IMR-90 (cell line): ENCODE results near the gene CHPF2. TPM values are rescaled to one million over a fixed set of nuclear protein-coding genes. Genes with fewer than 3 reads are reported as not detected.

ENCODE experiments used
- ATAC-seq: fragments of 200-7000 bp; cut with Tn5 transposase; 2 replicates; pipeline ENCODE4 v1.9.1; 2020; ENCODE audit warnings: low read depth, mild to moderate bottlenecking, moderate library complexity
- BruUV-seq: library from RNA; stranded (reverse); fragments of 400-500 nt; replicated peaks from 2 replicates; lab custom pipeline; 2021; lab: Mats Ljungman, UMichigan
- CTCF ChIA-PET: fragments of 300-600 bp; formaldehyde crosslinking; extraction: SDS; loops from one replicate; lab custom pipeline; 2021; ENCODE audit warnings: antibody characterized with exemption; lab: Yijun Ruan, JAX
- POLR2A ChIA-PET: fragments of 300-600 bp; sonication (Branson Sonifier 250); formaldehyde crosslinking; loops from one replicate; lab custom pipeline; 2022; ENCODE audit warnings: antibody characterized with exemption; ENCODE audit not compliant: unreplicated experiment; lab: Charles Lee
- DNase-seq: peaks from one replicate; pipeline ENCODE4 v3.0.0; 2013
- H2AFZ ChIP-seq: replicated peaks from 2 replicates; pipeline ENCODE3; 2013; ENCODE audit warnings: low read length, mild to moderate bottlenecking; ENCODE audit not compliant: poor library complexity
- H2AK5ac ChIP-seq: 2 replicates; pipeline ENCODE4 v1.6.1; 2013; ENCODE audit warnings: low read depth, low read length, inconsistent platforms
- H2AK9ac ChIP-seq: replicated peaks from 2 replicates; pipeline ENCODE3; 2013; ENCODE audit warnings: mild to moderate bottlenecking, low read depth, low read length, moderate library complexity; ENCODE audit not compliant: poor library complexity
- H2BK120ac ChIP-seq: 2 replicates; pipeline ENCODE4 v1.6.1; 2013; ENCODE audit warnings: low read depth, low read length, inconsistent platforms
- H2BK15ac ChIP-seq: 3 replicates; pipeline ENCODE4 v1.6.1; 2013; ENCODE audit warnings: low read depth, low read length, inconsistent platforms
- H2BK20ac ChIP-seq: 2 replicates; pipeline ENCODE4 v1.6.1; 2013; ENCODE audit warnings: low read depth, mild to moderate bottlenecking, inconsistent platforms, low read length, moderate library complexity
- H2BK5ac ChIP-seq: 2 replicates; pipeline ENCODE4 v1.6.1; 2013; ENCODE audit warnings: mild to moderate bottlenecking, low read depth, low read length, inconsistent platforms; ENCODE audit not compliant: poor library complexity, severe bottlenecking
- H3K14ac ChIP-seq: replicated peaks from 2 replicates; pipeline ENCODE4 v1.6.1; 2013; ENCODE audit warnings: low read depth, low read length, inconsistent platforms
- H3K18ac ChIP-seq: 2 replicates; pipeline ENCODE4 v1.6.1; 2013; ENCODE audit warnings: low read depth, low read length, control low read depth
- H3K23ac ChIP-seq: 2 replicates; pipeline ENCODE4 v1.6.1; 2013; ENCODE audit warnings: low read depth, low read length, inconsistent platforms
- H3K27ac ChIP-seq: 2 replicates; pipeline ENCODE4 v1.5.1; 2013; ENCODE audit warnings: mild to moderate bottlenecking, control low read depth, low read length; ENCODE audit not compliant: insufficient read depth
- H3K27me3 ChIP-seq: 2 replicates; pipeline ENCODE4 v1.6.1; 2013; ENCODE audit warnings: low read length; ENCODE audit not compliant: control insufficient read depth, insufficient read depth
- H3K36me3 ChIP-seq: 2 replicates; pipeline ENCODE4 v1.6.1; 2013; ENCODE audit warnings: low read length, mixed read lengths; ENCODE audit not compliant: control insufficient read depth, insufficient read depth
- H3K4ac ChIP-seq: 2 replicates; pipeline ENCODE4 v1.6.1; 2013; ENCODE audit warnings: low read depth, low read length, inconsistent platforms
- H3K4me1 ChIP-seq: 2 replicates; pipeline ENCODE4 v1.6.1; 2013; ENCODE audit warnings: low read length, mixed read lengths; ENCODE audit not compliant: control insufficient read depth, insufficient read depth
- H3K4me2 ChIP-seq: 2 replicates; pipeline ENCODE4 v1.6.1; 2013; ENCODE audit warnings: low read depth, mild to moderate bottlenecking, control low read depth, low read length, moderate library complexity
- H3K4me3 ChIP-seq: 2 replicates; pipeline ENCODE4 v1.5.1; 2013; ENCODE audit warnings: low read depth, mild to moderate bottlenecking, control low read depth, low read length, moderate library complexity; ENCODE audit not compliant: insufficient read depth
- H3K56ac ChIP-seq: 2 replicates; pipeline ENCODE4 v1.6.1; 2013; ENCODE audit warnings: low read length, inconsistent platforms; ENCODE audit not compliant: insufficient read depth; ENCODE audit errors: extremely low read depth
- H3K79me1 ChIP-seq, 2 experiments: 2 replicates each; pipeline ENCODE4 v1.6.1; 2013; ENCODE audit warnings: low read length in 2 of 2, inconsistent platforms in 1 of 2, low read depth in 1 of 2
- H3K9ac ChIP-seq: 2 replicates; pipeline ENCODE4 v1.6.1; 2013; ENCODE audit warnings: low read depth, low read length, control low read depth
- H3K9me1 ChIP-seq: 2 replicates; pipeline ENCODE4 v1.6.1; 2013; ENCODE audit warnings: low read length, inconsistent platforms; ENCODE audit not compliant: insufficient read depth
- H3K9me3 ChIP-seq: 2 replicates; pipeline ENCODE4 v1.6.1; 2013; ENCODE audit warnings: low read length; ENCODE audit not compliant: control insufficient read depth, insufficient read depth
- H4K20me1 ChIP-seq: 2 replicates; pipeline ENCODE4 v1.6.1; 2013; ENCODE audit warnings: low read length, inconsistent platforms; ENCODE audit not compliant: insufficient read depth
- H4K5ac ChIP-seq: 2 replicates; pipeline ENCODE4 v1.6.1; 2013; ENCODE audit warnings: mild to moderate bottlenecking, low read depth, low read length, control low read depth
- H4K8ac ChIP-seq, 2 experiments: 2 replicates each; pipeline ENCODE4 v1.6.1; 2013; ENCODE audit warnings: low read depth in 2 of 2, low read length in 2 of 2, control low read depth in 1 of 2, inconsistent platforms in 1 of 2
- H4K91ac ChIP-seq: 2 replicates; pipeline ENCODE4 v1.6.1; 2013; ENCODE audit warnings: low read depth, low read length, inconsistent platforms; ENCODE audit not compliant: insufficient read depth
- BHLHE40 ChIP-seq: fragments of 150-350 bp; IDR thresholded peaks from 2 replicates; pipeline ENCODE4 v1.6.1; 2016; ENCODE audit warnings: mild to moderate bottlenecking, low read depth, low read length
- CEBPB ChIP-seq: IDR thresholded peaks from 2 replicates; pipeline ENCODE4 v1.6.1; 2012; ENCODE audit warnings: low read depth, low read length, improper control_type of control experiment
- CHD1 ChIP-seq: IDR thresholded peaks from 2 replicates; pipeline ENCODE4 v1.6.1; 2012; ENCODE audit warnings: low read depth, low read length, improper control_type of control experiment
- CTCF ChIP-seq: conservative IDR thresholded peaks from 2 replicates; pipeline ENCODE4 v1.5.1; 2012; ENCODE audit warnings: mild to moderate bottlenecking, low read depth, low read length, improper control_type of control experiment
- ELK1 ChIP-seq: fragments of 150-350 bp; IDR thresholded peaks from 2 replicates; pipeline ENCODE4 v1.6.1; 2016; ENCODE audit warnings: low read depth, mild to moderate bottlenecking, low read length, moderate library complexity, borderline replicate concordance
- MAFK ChIP-seq: IDR thresholded peaks from 2 replicates; pipeline ENCODE4 v1.6.1; 2012; ENCODE audit warnings: low read depth, low read length, improper control_type of control experiment
- POLR2A ChIP-seq: IDR thresholded peaks from 2 replicates; pipeline ENCODE4 v1.6.1; 2012; ENCODE audit warnings: mild to moderate bottlenecking, low read depth, low read length
- RAD21 ChIP-seq: IDR thresholded peaks from 2 replicates; pipeline ENCODE4 v1.6.1; 2012; ENCODE audit warnings: low read length, improper control_type of control experiment
- RFX5 ChIP-seq: IDR thresholded peaks from 2 replicates; pipeline ENCODE4 v1.8.0; 2012; ENCODE audit warnings: low read depth, mild to moderate bottlenecking, low read length, moderate library complexity
- USF2 ChIP-seq: fragments of 150-350 bp; IDR thresholded peaks from 2 replicates; pipeline ENCODE4 v1.6.1; 2017; ENCODE audit warnings: mild to moderate bottlenecking, antibody characterized with exemption, low read length, low read depth
- WGBS, 2 experiments: methylation state at CpG; one replicate each; pipeline versions ENCODE4 v1.1.5 to v1.1.7; 2013; ENCODE audit warnings: missing lambda C conversion rate in 2 of 2; ENCODE audit not compliant: insufficient read length in 1 of 2; ENCODE audit errors: extremely low coverage in 2 of 2; 5-methylcytosine and 5-hydroxymethylcytosine counted together
- dilution Hi-C: fragments of 300-500 bp; cut with HindIII; formaldehyde crosslinking; loops from one replicate; pipeline ENCODE4 v1.14.3; 2018; ENCODE audit warnings: low sequenced_read_pairs; ENCODE audit not compliant: unreplicated experiment
- in situ Hi-C: fragments of 300-500 bp; cut with MboI; formaldehyde crosslinking; loops from 3 replicates; pipeline ENCODE4 v1.14.3; 2019; ENCODE audit warnings: low sequenced_read_pairs, inconsistent platforms, mixed read lengths
- intact Hi-C: fragments of 100-400 bp; cut with micrococcal nuclease; formaldehyde crosslinking; loops from 2 replicates; pipeline ENCODE4 v1.10.0; 2022
- polyA plus RNA-seq, 3 experiments: library from polyadenylated mRNA; depleted of rRNA; stranded (reverse); fragments of >200 nt; gene quantifications; 2 replicates each; pipeline ENCODE4 v1.2.3, GENCODE V29; 2012; ENCODE audit warnings: low replicate concordance in 1 of 3
- total RNA-seq: library from RNA; depleted of rRNA; stranded (reverse); fragments of >200 nt; gene quantifications from 2 replicates; pipeline ENCODE4 v1.2.3, GENCODE V29; 2012

CHPF2 gene
- total and polyA plus RNA-seq, 2 of the 4 experiments (the other 2 are of a cell fraction) = 26.2 to 77.0 TPM

- dilution Hi-C loops (no loop called here), intact Hi-C loops (no loop called here), in situ Hi-C loops (no loop called here)
- H4K91ac ChIP-seq = no peak overlapping the region
- H3K4me1 ChIP-seq = peaks cover 9% of the 10 kb centered on the region
- H3K27me3 ChIP-seq = no peaks in the 10 kb centered on the region
- H3K23ac ChIP-seq = no peak overlapping the region
- H3K4me3 ChIP-seq = no peak overlapping the region
- DNase-seq (no peak), ATAC-seq (no peak)
- H2BK120ac ChIP-seq = no peak overlapping the region
- H3K79me1 ChIP-seq = peaks cover 3 to 91% of the 10 kb centered on the region in 2 experiments; a peak in 3 of 4 replicates
- no peak overlapping the region for H3K9ac ChIP-seq
- no peak overlapping the region for H3K14ac ChIP-seq
- no peak overlapping the region for H2BK5ac ChIP-seq
- no peak for TF ChIP-seq RFX5
- no peak for TF ChIP-seq ELK1
- no peak for TF ChIP-seq BHLHE40
- TF ChIP-seq RAD21 = no peak
- no peak for TF ChIP-seq POLR2A
- TF ChIP-seq CTCF = no peak
- no peak for TF ChIP-seq CEBPB
- TF ChIP-seq CHD1 = no peak
- TF ChIP-seq USF2 = no peak
- no peak for TF ChIP-seq MAFK
- 0 out of 2 replicates have a peak, but pooled peaks cover 4% of the 10 kb centered on the region for H3K9me1 ChIP-seq
- H2BK20ac ChIP-seq = no peak overlapping the region
- no peak overlapping the region for H3K18ac ChIP-seq
- H2AK9ac ChIP-seq = no peak overlapping the region
- no TSS peak for BruUV-seq
- no peak overlapping the region for H3K4ac ChIP-seq
- ChIA-PET POLR2A (no interaction called here), CTCF (no interaction called here)
- peaks cover 82% of the 10 kb centered on the region for H4K20me1 ChIP-seq
- no peak overlapping the region for H2AFZ ChIP-seq
- no peak overlapping the region for H2AK5ac ChIP-seq
- no peak overlapping the region for H3K56ac ChIP-seq
- 80% methylated on average over 1 of the region's 17 CpGs; no CpG with 5 or more reads in 1 of the 2 experiments for WGBS, 2 experiments
- no peaks in the 10 kb centered on the region for H3K9me3 ChIP-seq
- no peak overlapping the region for H2BK15ac ChIP-seq
- no peak overlapping the region for H4K5ac ChIP-seq
- no peak overlapping the region for H4K8ac ChIP-seq
- H3K27ac ChIP-seq = no peak overlapping the region
- no peak overlapping the region for H3K4me2 ChIP-seq
- H3K36me3 ChIP-seq = peaks cover 80% of the 10 kb centered on the region
Measured at GRCh38 chr7:151238190-151238810, 6.0 kb downstream of the CHPF2 start.
